Muscle of leg (tissue), 11 donors: ENCODE results near the gene USP51. TPM values are rescaled to one million over a fixed set of nuclear protein-coding genes. Genes with fewer than 3 reads are reported as not detected.
A peak's percentile ranks its signal among the peaks of the same experiment; 100 is the strongest.
"Not testable (repeated sequence)": the region's sequence is repeated elsewhere in the genome, so short reads cannot be mapped to it uniquely, and the experiment has no call there.

Experiments used
- DNase-seq: peaks from one replicate; pipeline ENCODE4 v3.0.0; 2013
- H3K27ac ChIP-seq: one replicate; pipeline ENCODE4 v1.5.1; 2013; ENCODE audit warnings: mild to moderate bottlenecking, low read length, control low read depth
- H3K27me3 ChIP-seq: one replicate; pipeline ENCODE4 v1.6.1; 2013; ENCODE audit warnings: low read length; ENCODE audit not compliant: control insufficient read depth, insufficient read depth
- H3K36me3 ChIP-seq: one replicate; pipeline ENCODE4 v1.6.1; 2013; ENCODE audit warnings: low read length; ENCODE audit not compliant: control insufficient read depth, insufficient read depth
- H3K4me1 ChIP-seq: one replicate; pipeline ENCODE4 v1.6.1; 2013; ENCODE audit warnings: low read length; ENCODE audit not compliant: control insufficient read depth, insufficient read depth
- H3K4me3 ChIP-seq: one replicate; pipeline ENCODE4 v1.5.1; 2013; ENCODE audit warnings: low read length, control low read depth
- H3K9me3 ChIP-seq: replicated peaks from 2 replicates; pipeline ENCODE4 v1.6.1; 2013; ENCODE audit warnings: low read depth, low read length; ENCODE audit not compliant: control insufficient read depth
- WGBS: methylation state at CpG from one replicate; pipeline ENCODE4 v1.1.5; 2013; ENCODE audit warnings: missing lambda C conversion rate; ENCODE audit not compliant: insufficient coverage; 5-methylcytosine and 5-hydroxymethylcytosine counted together
- polyA plus RNA-seq, 8 donors: library from polyadenylated mRNA; unstranded; fragments of 120-200 nt; gene quantifications; one replicate each; pipeline versions ENCODE4 v1.2.1 to v1.2.3, GENCODE V29; 2013; ENCODE audit warnings: inconsistent platforms in 1 of 8, low replicate concordance in 1 of 8; ENCODE audit not compliant: insufficient read length in 8 of 8, insufficient read depth in 1 of 8
- total RNA-seq: library from RNA; stranded (reverse); fragments of 120-200 nt; gene quantifications from one replicate; pipeline ENCODE4 v1.2.4, GENCODE V29; 2013

USP51 gene
- total and polyA plus RNA-seq, 9 donors, result 3.3 to 4.1 (median 3.5) TPM

DNA sequence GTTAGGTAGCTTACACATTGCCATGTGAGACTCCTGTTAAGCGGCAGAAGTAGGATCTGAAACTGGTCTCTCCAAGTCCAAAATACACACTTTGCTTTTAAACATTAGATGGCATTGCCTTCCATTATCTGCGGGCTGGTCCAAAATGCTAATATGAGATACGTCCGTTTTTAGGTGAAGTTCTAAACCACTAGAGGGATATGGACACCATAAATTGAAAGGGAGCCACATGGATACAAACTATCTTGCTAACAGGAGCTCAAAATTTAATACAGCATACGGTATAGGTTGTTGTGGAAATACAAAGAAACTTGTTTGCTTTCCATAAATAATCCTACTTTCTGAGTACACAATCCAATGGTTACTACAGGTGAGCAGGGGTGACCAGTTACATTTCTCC lies 23.9 kb downstream of the USP51 start:
- not testable (repeated sequence) for H3K27me3 ChIP-seq, DNase-seq, H3K4me3 ChIP-seq, H3K9me3 ChIP-seq, H3K4me1 ChIP-seq, H3K27ac ChIP-seq, H3K36me3 ChIP-seq
- WGBS, result no CpG with 5 or more reads among the region's 5 CpGs

DNA sequence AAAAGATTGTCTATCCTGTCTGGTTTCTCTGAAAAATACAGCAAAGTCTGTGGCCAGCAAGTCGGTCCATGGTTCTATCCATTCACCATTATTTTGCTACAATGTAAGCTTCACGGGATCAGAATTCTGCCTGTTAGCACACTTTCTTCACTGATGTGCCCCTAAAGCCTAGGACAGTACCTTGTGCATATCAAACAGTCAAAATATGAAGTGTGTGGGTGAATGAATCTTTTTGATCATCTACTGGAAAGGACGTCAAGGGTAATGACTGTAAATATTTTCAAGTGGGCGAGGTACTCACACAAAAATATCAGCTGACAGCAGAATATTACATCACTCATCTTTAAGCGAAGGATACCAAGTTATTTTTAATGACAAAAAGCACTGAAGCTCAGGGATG lies 24.5 kb downstream of the USP51 start:
- WGBS, result no CpG with 5 or more reads among the region's 5 CpGs
- DNase-seq, H3K36me3 ChIP-seq, H3K27me3 ChIP-seq, H3K4me1 ChIP-seq, H3K27ac ChIP-seq, H3K4me3 ChIP-seq, H3K9me3 ChIP-seq: not testable (repeated sequence)

DNA sequence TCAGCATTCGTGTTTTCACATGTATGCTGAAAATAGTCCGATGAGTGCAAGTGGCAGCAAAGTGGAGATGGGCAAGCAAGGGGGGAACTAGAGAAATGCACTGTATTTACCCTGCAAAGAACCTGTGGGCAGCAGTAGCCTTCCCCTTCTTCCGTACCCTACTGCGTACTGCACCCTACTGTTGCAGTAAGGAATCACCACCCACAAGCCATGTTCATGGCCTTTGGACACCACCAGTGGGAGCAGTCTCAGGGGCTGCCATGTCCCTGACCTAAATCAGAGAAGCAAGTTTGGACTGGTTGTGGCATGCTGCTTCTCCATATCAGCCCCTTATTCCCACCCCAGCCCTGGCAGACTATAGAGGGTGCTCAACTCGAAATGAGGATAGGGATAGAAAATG lies 25.6 kb downstream of the USP51 start:
- H3K9me3 ChIP-seq, H3K27me3 ChIP-seq, H3K4me1 ChIP-seq, DNase-seq, H3K4me3 ChIP-seq, H3K27ac ChIP-seq, H3K36me3 ChIP-seq: not testable (repeated sequence)
- no CpG with 5 or more reads among the region's 5 CpGs for WGBS

DNA sequence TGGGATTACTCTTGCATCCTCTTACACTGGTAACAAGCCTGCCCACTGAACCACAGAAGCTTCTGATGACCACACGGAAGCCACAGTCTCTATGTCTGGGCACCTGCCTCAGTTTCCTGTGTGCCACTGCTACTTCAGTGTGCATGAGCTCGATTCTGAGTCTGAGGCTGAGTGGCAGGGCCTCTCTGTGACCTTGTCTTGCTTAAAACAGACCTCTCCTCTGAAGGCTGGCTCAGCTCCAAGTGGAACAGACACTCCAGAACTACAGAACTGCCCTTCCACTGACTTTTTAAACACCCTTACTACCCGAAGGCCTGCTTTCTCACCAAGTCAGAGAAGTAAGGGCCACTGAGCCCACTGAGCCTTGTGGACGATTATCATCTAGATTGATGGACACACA lies 29.7 kb downstream of the USP51 start:
- not testable (repeated sequence) for H3K27ac ChIP-seq, DNase-seq, H3K4me1 ChIP-seq, H3K4me3 ChIP-seq, H3K36me3 ChIP-seq, H3K27me3 ChIP-seq, H3K9me3 ChIP-seq
- WGBS, result no CpG with 5 or more reads among the region's 4 CpGs

DNA sequence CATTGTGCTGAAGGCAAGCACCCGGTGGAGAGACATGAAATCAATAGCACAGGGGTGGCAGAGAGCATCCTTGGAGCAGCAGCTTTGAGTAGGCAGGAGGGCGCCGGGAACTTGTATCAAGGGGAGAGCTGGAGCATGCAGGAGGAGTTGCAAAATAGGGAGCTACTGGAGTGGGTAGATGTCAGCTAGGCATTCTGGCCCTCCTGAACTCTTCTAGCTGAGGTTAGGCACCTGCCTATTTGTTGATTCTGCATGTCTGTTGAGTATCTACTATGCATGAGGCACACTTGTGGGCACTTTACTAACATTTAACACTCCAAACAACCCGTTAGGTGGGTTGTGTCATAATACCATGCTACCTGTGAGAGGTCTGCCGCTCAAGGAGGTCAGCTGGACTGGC lies 30.2 kb downstream of the USP51 start:
- not testable (repeated sequence) for H3K27me3 ChIP-seq, H3K4me1 ChIP-seq, H3K27ac ChIP-seq, H3K36me3 ChIP-seq, H3K4me3 ChIP-seq, DNase-seq, H3K9me3 ChIP-seq
- WGBS, result no CpG with 5 or more reads among the region's 5 CpGs

DNA sequence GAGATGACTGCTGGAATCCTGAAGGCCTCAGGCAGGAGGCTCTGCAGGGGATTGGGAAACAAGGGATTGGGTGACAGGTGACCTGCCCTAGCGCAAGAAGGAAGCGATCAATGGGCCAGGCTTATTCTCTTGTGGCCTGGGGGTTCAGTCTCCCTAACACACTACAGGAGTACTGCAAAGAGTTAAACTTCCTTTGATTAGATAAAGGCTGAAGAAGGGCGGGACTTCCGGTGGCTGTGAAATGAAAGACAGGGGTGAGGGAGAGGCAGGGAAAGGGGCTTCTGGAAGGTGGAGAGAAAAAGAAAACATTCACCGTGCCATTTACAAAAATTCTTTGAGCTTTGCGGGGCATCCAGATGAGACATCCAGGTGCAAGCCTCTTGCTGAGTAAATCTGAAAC lies 33.9 kb downstream of the USP51 start:
- H3K4me3 ChIP-seq, H3K27me3 ChIP-seq, H3K36me3 ChIP-seq, DNase-seq, H3K4me1 ChIP-seq, H3K27ac ChIP-seq, H3K9me3 ChIP-seq: not testable (repeated sequence)
- no CpG with 5 or more reads among the region's 6 CpGs for WGBS

DNA sequence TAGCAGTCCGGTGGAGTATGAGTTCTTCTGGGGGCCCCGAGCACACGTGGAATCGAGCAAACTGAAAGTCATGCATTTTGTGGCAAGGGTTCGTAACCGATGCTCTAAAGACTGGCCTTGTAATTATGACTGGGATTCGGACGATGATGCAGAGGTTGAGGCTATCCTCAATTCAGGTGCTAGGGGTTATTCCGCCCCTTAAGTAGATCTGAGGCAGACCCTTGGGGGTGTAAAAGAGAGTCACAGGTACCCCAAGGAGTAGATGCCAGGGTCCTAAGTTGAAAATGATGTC lies 36.9 kb downstream of the USP51 start:
- H3K36me3 ChIP-seq, result no peaks in the 10 kb centered on the region
- H3K27ac ChIP-seq, result peak overlapping the region; percentile 97
- 46% methylated on average over 9 of the region's 9 CpGs for WGBS
- no peaks in the 10 kb centered on the region for H3K27me3 ChIP-seq
- H3K4me1 ChIP-seq, result no peaks in the 10 kb centered on the region
- H3K9me3 ChIP-seq, result no peaks in the 10 kb centered on the region
- peak overlapping the region; percentile 72 for H3K4me3 ChIP-seq
- no peak for DNase-seq

DNA sequence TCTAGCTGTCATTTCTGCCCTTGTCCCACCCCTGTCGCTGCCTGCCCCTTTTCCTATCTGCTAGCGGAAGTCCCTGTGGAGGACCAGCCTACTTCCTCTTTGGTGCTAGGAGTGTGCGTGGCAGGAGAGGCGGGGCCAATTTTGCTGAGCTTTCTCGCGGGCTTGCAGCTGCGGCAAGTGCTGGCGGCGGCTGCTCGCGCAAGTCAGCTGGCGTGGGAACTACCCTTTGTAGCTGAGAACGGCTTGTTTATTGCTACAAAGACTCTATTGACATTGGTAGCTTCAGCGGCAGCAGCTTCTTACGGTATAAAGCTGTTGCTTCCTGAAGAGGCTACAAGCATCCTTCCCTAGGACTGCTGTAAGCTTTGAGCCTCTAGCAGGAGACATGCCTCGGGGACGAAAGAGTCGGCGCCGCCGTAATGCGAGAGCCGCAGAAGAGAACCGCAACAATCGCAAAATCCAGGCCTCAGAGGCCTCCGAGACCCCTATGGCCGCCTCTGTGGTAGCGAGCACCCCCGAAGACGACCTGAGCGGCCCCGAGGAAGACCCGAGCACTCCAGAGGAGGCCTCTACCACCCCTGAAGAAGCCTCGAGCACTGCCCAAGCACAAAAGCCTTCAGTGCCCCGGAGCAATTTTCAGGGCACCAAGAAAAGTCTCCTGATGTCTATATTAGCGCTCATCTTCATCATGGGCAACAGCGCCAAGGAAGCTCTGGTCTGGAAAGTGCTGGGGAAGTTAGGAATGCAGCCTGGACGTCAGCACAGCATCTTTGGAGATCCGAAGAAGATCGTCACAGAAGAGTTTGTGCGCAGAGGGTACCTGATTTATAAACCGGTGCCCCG lies 37.4 kb downstream of the USP51 start, which contains the start of gene MAGEH1:
MAGEH1 (plus strand) TSS at position 138 of the 843 bp plus-strand sequence; CDS start at position 386, 248 bp downstream.
- Histone ChIP-seq H3K27ac (peak within 1 kb of the TSS; percentile 97), H3K4me3 (peak within 1 kb of the TSS; percentile 72), H3K4me1 (no peaks in the 10 kb centered on the region), H3K27me3 (no peaks in the 10 kb centered on the region), H3K36me3 (no peaks in the 10 kb centered on the region), H3K9me3 (no peaks in the 10 kb centered on the region)
- DNase-seq, result peak; percentile 97
- 30% methylated on average over 38 of the region's 43 CpGs for WGBS

DNA sequence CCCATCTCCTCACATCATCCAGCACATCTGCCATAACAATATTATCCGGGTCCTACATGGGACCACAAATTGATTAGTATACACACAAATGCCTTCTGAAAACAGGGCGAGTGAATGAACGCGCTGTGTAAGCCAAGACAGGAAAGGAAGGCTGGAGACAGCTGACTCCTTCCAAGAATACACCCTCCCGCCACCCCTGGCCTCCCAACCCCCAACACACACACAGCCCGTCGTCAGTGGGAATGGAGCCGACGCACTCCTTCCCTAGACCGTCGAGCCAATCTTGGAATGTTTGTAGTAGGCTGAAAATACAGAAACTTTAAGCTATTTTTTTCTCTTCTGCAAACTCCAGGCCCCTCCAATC lies 38.0 kb downstream of the USP51 start:
- no CpG with 5 or more reads among the region's 11 CpGs for WGBS
- peak overlapping the region; percentile 72 for H3K4me3 ChIP-seq
- H3K27me3 ChIP-seq, result no peaks in the 10 kb centered on the region
- no peak for DNase-seq
- no peaks in the 10 kb centered on the region for H3K9me3 ChIP-seq
- no peaks in the 10 kb centered on the region for H3K36me3 ChIP-seq
- no peaks in the 10 kb centered on the region for H3K4me1 ChIP-seq
- peak overlapping the region; percentile 97 for H3K27ac ChIP-seq

DNA sequence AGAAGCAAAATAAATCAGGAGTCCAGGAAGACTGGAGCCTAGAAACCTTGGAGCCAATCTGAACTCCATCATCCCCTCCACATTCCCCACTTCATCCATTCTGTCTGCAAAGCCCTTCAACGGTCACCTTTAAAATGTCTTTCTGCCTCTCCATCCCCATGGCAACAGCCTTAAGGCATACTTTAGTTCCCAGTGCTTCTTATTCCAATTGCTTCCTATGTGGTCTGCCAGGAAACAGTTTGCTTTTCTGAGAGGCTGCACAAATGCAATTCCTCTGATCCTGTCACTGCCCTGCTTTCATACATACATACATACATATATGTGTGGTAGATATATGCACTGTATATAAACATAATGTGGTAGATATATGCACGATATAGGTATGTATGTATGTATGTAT lies 38.5 kb downstream of the USP51 start:
- Histone ChIP-seq H3K36me3 (no peaks in the 10 kb centered on the region), H3K4me3 (peak overlapping the region; percentile 72)
- peak; percentile 58 for DNase-seq

DNA sequence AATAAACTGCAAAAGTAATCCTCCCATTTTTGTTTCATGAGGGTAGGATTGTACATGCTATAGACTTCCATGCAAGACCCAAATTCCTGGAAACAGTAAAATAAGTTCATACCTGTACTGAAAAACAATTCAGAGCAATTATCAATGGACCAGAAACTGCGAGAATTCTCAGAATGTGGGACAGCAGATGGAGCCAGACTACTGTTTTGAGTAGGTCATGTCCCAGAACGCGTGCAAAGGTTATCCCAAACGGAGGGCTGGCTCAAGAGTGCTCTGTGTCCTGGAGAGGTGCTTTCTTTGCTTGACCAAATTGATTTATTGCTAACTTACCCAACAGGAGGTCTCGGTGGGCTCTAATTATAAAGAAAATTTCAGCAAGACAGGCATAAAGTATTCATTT lies 39.4 kb downstream of the USP51 start:
- Histone ChIP-seq H3K4me3 (no peak overlapping the region), H3K9me3 (no peaks in the 10 kb centered on the region), H3K27ac (no peak overlapping the region), H3K36me3 (no peaks in the 10 kb centered on the region), H3K4me1 (no peaks in the 10 kb centered on the region), H3K27me3 (no peaks in the 10 kb centered on the region)
- DNase-seq, result peak; percentile 42
- 33% methylated on average over 3 of the region's 5 CpGs for WGBS

More for the DNA sequence above, 38.5 kb downstream of the USP51 start:
- Histone ChIP-seq H3K27me3 (no peaks in the 10 kb centered on the region), H3K4me1 (no peaks in the 10 kb centered on the region), H3K27ac (peak overlapping the region; percentile 97), H3K9me3 (no peaks in the 10 kb centered on the region)
- WGBS, result 46% methylated on average over 1 of the region's 2 CpGs
